T-helper 1 cell treated with Interleukin-12 subunit alpha and Interleukin-12 subunit beta and Interleukin-4 antibody, amounts not matched to agents 30 μg/mL and 1 μg/mL, for 36 hours (primary cell): ENCODE measurements around the gene LSAMP.

ENCODE experiments used
- H3K27ac Mint-ChIP-seq: one replicate; pipeline ENCODE4 v1.8.0; 2021; ENCODE audit warnings: mild to moderate bottlenecking, mixed read lengths
- H3K27me3 Mint-ChIP-seq: one replicate; pipeline ENCODE4 v1.8.0; 2021; ENCODE audit warnings: low read depth, mixed read lengths
- H3K36me3 Mint-ChIP-seq: one replicate; pipeline ENCODE4 v1.8.0; 2021; ENCODE audit warnings: low read depth, mixed read lengths
- H3K4me1 Mint-ChIP-seq: one replicate; pipeline ENCODE4 v1.8.0; 2021; ENCODE audit warnings: low read depth, mixed read lengths
- H3K4me3 Mint-ChIP-seq: one replicate; pipeline ENCODE4 v1.8.0; 2021; ENCODE audit warnings: mild to moderate bottlenecking, moderate library complexity, mixed read lengths
- H3K9me3 Mint-ChIP-seq: one replicate; pipeline ENCODE4 v1.8.0; 2021; ENCODE audit warnings: mixed read lengths

LSAMP gene

DNA sequence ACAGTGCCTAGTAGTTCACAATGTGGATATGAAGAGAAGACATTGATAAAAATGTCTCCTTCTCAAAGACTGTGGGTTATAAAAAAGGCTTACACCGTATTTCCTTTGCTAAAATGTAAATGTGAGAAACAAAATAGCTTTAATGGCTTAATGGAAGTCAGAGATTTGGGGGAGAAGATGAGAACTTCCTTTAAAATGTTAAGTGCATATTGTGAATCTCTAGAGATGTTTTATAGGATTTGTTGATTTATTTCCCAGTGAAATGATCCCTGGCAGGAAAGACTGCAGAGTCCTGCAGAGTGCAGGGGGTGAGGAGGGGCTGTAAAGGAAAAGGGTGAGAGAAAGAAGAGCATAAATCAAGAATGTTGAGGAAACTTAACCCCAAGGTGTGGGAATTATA lies 516.9 kb downstream of the LSAMP start:
- H3K27ac Mint-ChIP-seq = no peak overlapping the region
- no peaks in the 10 kb centered on the region for H3K4me1 Mint-ChIP-seq
- H3K27me3 Mint-ChIP-seq = peaks cover 5% of the 10 kb centered on the region
- H3K36me3 Mint-ChIP-seq = no peaks in the 10 kb centered on the region
- H3K4me3 Mint-ChIP-seq = no peak overlapping the region
- no peaks in the 10 kb centered on the region for H3K9me3 Mint-ChIP-seq

DNA sequence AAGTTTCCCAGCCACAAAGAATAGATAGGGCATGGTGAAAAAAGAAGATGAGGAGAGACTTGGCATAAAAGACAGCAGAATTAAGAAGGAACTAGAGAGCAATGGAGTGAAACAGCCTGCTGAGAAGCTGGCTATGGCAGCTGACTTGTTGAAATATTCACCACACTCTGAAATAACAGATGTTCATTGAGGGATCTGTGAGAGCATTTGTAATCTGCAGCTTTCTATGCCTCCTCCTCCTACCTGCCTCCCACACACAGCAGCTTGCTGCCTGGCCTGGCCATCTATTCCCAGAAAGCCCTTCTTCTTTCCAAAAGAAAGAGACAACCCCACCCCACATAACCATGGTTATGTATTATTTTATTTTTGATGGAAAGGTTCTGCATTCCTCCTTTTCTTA lies 518.1 kb downstream of the LSAMP start:
- no peak overlapping the region for H3K27ac Mint-ChIP-seq
- no peak overlapping the region for H3K4me3 Mint-ChIP-seq
- H3K36me3 Mint-ChIP-seq = no peaks in the 10 kb centered on the region
- no peaks in the 10 kb centered on the region for H3K4me1 Mint-ChIP-seq
- peaks cover 5% of the 10 kb centered on the region for H3K27me3 Mint-ChIP-seq
- no peaks in the 10 kb centered on the region for H3K9me3 Mint-ChIP-seq

DNA sequence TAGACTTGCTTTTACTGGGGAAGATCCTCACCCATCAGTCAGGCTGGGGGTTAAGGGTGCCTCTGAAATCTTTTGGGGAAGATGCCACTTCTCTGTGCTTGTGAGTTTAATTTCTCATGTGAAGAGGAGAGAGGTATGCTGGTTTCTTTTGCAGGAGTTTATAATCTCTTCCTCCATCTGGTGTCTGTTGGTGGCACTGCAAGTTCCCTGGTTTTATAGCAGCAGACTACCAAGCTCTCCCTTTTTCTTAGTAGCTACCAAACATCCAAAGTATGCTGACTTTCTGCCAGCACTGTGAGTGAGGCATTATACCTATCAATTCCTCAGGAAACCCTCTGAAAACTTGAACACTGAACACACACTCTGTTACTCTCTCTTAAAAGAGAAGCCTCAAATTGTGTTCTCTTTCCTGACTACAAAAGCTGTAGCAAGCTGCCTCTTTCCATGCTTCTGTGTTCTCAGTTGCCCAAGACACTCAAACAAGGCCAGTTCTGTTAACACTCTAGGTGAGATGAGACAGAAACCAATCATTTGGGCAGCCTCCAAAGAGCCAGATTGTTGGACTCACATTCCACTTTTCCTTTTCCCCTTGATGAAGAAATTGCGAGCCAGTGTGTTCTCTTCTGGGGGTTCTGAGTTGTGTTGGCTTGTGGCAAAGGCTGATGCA lies 522.5 kb downstream of the LSAMP start:
- Mint-ChIP-seq H3K27ac (no peak overlapping the region), H3K4me3 (no peak overlapping the region), H3K36me3 (no peaks in the 10 kb centered on the region), H3K27me3 (peaks cover 3% of the 10 kb centered on the region), H3K4me1 (no peaks in the 10 kb centered on the region), H3K9me3 (no peaks in the 10 kb centered on the region)

DNA sequence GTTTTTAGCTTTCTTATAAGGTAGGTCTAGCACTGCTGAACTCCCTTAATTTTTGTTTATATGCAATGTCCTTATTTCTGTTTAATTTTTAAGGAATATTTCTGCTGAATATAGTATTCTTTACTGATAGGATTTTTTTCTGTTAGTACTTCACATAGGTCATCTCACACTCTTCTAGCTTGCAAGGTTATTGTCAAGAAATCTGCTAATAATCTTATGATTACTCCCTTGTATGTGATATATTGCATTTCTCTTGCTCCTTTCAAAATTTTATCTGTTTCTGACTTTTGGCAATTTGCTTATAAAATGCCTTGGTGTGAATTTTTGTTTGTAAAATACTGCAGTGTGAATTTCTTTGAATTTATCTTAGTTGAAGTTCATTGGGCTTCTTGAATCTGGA lies 523.6 kb downstream of the LSAMP start:
- Mint-ChIP-seq H3K4me1 (no peaks in the 10 kb centered on the region), H3K36me3 (no peaks in the 10 kb centered on the region), H3K9me3 (no peaks in the 10 kb centered on the region), H3K27me3 (peaks cover 3% of the 10 kb centered on the region), H3K4me3 (no peak overlapping the region), H3K27ac (no peak overlapping the region)

DNA sequence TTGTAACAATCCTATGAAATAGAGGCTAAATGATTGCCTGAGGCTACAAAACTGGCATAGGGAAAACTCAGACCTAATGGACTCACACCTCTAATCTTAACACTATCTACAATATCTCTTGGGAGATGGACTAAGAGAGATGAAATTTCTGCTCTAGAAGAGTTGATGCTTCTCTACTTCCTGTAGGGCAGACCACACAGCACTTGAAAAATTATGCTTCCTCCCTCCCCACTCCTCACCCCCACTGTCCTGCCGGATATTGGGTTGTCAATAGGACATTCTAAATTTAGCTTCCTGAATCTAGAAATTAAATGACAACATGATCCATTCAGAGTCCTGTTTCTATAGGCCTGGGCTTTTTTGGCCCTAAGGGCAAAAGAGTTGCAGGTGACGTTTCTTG lies 526.4 kb downstream of the LSAMP start:
- no peaks in the 10 kb centered on the region for H3K9me3 Mint-ChIP-seq
- no peaks in the 10 kb centered on the region for H3K36me3 Mint-ChIP-seq
- no peak overlapping the region for H3K4me3 Mint-ChIP-seq
- H3K27me3 Mint-ChIP-seq = peaks cover 3% of the 10 kb centered on the region
- H3K4me1 Mint-ChIP-seq = no peaks in the 10 kb centered on the region
- H3K27ac Mint-ChIP-seq = no peak overlapping the region

DNA sequence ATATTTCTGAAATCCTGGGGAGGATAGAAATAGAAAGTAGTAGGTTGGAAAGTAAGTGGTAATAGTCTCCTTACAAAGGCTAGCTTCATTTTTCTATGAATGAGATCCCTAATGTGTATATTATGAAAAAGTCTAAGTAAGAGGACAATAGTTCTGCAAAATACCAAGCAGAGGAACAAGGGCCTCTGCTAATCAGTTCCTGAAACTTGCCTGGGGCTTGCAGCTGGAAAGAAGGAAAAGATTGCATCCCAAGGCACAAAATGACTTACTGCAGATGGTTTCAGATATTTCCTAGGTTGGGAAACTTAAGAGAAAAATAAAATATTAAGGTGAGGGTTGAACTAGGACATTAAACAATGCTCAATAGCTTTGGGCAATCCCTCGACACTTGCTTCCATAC lies 528.4 kb downstream of the LSAMP start:
- Mint-ChIP-seq H3K27me3 (peaks cover 3% of the 10 kb centered on the region), H3K9me3 (no peaks in the 10 kb centered on the region), H3K36me3 (no peaks in the 10 kb centered on the region), H3K4me3 (no peak overlapping the region), H3K27ac (no peak overlapping the region), H3K4me1 (no peaks in the 10 kb centered on the region)

DNA sequence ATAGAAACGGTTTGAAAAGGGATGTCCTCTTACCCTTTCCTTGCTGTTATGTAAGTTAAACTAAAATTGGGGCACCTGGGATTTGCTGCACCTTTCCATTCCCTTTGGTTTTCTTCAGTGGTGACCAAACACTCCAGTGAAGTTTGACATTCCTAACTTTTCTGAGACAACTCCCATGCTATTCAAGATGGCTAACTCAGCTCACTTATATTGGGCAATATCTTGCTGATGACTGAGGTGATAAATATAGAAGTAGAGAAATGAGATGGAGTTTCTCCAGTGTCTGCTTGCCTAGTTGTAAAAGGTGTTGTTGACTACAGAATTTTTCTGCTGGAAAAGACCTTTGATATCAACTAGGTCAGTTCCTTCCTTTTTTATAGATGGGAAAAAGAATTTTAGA lies 530.2 kb downstream of the LSAMP start:
- no peaks in the 10 kb centered on the region for H3K27me3 Mint-ChIP-seq
- H3K36me3 Mint-ChIP-seq = no peaks in the 10 kb centered on the region
- no peak overlapping the region for H3K27ac Mint-ChIP-seq
- H3K9me3 Mint-ChIP-seq = no peaks in the 10 kb centered on the region
- H3K4me3 Mint-ChIP-seq = no peak overlapping the region
- H3K4me1 Mint-ChIP-seq = no peaks in the 10 kb centered on the region

DNA sequence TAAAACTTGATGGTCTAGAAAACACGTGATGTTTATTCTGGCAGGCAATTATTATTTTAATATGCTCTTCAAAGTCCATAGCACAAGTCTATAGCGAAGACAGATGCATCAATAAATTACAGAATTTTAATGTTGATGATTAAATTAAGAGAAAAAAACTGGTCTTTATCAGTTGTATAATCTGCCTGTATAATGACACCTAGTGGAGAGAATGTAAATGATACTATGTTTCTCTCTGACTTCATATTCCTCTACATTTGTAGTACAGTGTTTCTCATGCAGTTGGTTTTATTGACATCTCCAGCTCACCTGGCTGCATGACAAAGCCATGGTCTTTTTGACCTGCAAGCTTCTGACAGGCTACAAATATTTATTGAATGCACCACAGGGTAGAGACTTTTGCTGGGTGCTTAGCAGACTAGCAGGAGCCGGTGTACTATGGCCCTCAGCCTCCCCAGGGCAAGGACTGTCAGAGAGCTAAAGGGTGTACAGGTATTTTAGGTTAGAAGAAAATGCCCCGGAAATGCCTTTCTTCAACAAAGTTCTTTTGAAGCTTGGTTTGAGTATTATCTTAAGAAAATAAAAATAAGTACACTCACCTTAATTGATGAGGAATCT lies 532.1 kb downstream of the LSAMP start:
- H3K4me3 Mint-ChIP-seq = no peak overlapping the region
- no peaks in the 10 kb centered on the region for H3K4me1 Mint-ChIP-seq
- H3K36me3 Mint-ChIP-seq = no peaks in the 10 kb centered on the region
- no peaks in the 10 kb centered on the region for H3K9me3 Mint-ChIP-seq
- no peak overlapping the region for H3K27ac Mint-ChIP-seq
- H3K27me3 Mint-ChIP-seq = no peaks in the 10 kb centered on the region

DNA sequence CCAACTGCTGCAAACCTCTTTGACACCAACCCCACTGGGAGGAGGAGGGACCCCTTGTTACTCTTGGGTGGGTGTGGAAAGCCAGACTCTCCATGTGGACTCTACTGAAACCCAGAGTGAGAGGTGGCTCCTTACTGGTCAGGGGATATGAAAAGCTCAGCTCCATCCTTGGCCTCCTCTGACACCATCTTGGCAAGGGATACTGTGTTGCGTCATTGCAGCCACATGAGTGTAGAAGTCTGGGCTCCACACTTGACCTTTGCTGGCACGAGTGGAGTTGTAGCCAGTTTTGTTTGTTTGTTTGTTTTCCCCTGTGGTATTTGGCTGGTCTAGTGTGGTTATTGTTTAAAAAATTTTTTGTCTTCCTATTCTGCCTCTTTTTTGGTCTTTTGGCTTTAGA lies 532.9 kb downstream of the LSAMP start:
- Mint-ChIP-seq H3K36me3 (no peaks in the 10 kb centered on the region), H3K4me1 (no peaks in the 10 kb centered on the region), H3K4me3 (no peak overlapping the region), H3K27ac (no peak overlapping the region), H3K27me3 (no peaks in the 10 kb centered on the region), H3K9me3 (no peaks in the 10 kb centered on the region)

DNA sequence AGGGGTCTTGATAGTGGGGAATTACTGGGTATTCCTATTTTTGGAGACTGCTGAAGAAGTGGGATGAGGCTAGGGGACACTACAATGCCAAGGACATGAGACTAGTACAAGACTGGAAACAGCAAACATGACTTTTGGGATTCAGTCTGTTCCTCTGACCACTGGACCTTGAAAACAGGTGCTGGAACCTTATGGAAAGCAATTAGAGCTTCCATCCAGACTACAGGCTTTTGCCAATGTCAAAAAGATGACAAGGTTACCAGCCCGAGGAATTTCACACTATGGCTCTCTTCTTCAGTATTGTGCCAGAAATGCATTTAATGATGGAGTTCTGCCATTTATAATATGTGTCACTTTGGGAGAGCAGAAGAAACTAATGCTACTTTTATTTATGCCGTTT lies 539.4 kb downstream of the LSAMP start:
- Mint-ChIP-seq H3K9me3 (no peaks in the 10 kb centered on the region), H3K27me3 (no peaks in the 10 kb centered on the region), H3K36me3 (no peaks in the 10 kb centered on the region), H3K4me3 (no peak overlapping the region), H3K27ac (no peak overlapping the region), H3K4me1 (no peaks in the 10 kb centered on the region)

DNA sequence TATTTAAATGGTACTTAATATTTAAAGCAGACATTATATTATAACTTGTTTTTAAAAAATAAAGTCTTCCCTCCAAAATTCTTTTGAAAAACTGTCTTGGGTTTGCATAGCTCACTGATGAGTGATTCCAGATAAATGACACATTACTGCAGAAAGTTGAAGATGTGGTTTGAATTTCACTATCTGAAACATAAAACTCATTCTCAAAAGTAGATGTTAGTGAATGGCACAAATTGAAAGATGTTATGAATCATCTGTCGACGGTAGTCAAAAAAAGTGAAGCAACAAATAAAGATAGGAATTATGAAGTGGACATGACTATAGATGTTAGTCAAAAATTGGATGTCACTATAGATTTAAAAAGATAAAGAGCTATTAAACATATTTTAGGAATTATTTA lies 541.4 kb downstream of the LSAMP start:
- Mint-ChIP-seq H3K9me3 (no peaks in the 10 kb centered on the region), H3K27me3 (no peaks in the 10 kb centered on the region), H3K4me3 (no peak overlapping the region), H3K27ac (no peak overlapping the region), H3K4me1 (no peaks in the 10 kb centered on the region), H3K36me3 (no peaks in the 10 kb centered on the region)

DNA sequence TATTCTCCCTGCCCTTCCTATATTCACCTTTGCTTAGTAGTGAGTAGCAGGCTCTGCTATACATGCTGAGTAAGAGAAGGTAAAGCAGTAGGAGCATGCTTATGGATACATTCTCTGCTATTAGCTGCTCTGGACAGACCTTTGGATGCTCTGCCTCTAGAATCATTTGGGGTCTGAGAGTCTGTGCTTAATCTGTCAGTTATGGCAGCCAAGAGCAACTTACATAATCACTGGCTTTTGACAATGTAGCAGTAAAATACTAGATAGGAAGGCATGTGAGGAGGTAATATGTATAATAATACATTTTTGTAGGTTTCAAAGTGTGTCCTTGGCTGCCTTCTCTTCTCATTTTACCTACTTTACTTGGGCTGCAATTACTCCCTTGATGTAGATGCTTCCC lies 544.3 kb downstream of the LSAMP start:
- Mint-ChIP-seq H3K27ac (no peak overlapping the region), H3K27me3 (no peaks in the 10 kb centered on the region), H3K9me3 (no peaks in the 10 kb centered on the region), H3K36me3 (no peaks in the 10 kb centered on the region), H3K4me3 (no peak overlapping the region), H3K4me1 (no peaks in the 10 kb centered on the region)

DNA sequence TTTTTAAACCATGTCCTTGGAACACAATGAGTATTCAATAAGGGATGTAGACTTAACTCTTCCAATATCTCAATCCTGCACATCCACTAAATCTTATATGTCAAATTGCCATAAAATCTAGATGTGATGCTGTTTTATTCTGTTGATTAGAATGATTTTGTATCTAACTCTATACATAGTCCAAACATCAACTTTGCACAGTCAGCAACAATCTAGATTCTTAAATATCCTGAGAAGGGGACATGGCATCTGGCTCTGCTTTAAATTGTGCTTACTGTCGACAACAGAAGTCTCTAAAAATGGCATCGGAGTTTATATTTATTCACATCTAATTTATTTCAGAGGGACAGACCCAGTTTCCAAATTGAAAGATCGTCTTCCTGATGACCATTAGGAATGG lies 545.8 kb downstream of the LSAMP start:
- Mint-ChIP-seq H3K4me3 (no peak overlapping the region), H3K27ac (no peak overlapping the region), H3K4me1 (no peaks in the 10 kb centered on the region), H3K36me3 (no peaks in the 10 kb centered on the region), H3K9me3 (no peaks in the 10 kb centered on the region), H3K27me3 (no peaks in the 10 kb centered on the region)

DNA sequence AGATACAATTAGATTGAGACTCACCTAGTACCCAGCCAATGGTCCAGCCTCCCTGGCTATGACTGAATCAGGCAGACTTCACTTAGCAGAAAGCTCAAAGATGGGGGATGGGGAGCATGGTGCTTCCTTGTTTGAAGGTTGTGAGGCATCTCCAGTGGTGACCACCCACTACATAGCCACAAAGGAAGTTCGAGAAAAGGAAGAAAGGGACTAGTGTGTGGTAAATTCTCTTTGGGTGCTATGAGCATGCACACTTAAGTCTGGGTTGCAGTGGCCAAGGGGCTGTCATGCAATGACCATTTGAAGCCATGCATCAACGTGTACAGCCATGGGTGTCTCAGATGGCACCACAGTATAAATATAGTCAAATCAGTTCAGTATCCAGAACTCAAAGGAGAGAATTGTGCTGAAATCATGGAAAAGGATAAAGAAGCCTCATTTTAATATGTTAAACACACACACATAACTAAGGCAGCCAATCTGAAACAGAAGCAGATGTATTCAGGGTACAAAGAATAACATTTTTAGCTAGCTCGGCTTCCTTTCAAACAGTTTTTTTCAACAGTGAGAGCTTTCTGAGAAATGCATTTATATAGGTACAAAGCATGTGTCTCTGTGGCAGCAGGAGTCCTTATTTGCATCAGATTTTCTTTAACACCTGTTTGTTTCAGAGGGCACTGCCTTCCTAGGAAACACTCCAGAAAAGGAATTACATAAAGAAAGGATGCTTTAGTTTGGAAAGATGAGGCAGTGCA lies 546.5 kb downstream of the LSAMP start:
- Mint-ChIP-seq H3K4me1 (no peaks in the 10 kb centered on the region), H3K36me3 (no peaks in the 10 kb centered on the region), H3K27me3 (no peaks in the 10 kb centered on the region), H3K4me3 (no peak overlapping the region), H3K9me3 (no peaks in the 10 kb centered on the region), H3K27ac (no peak overlapping the region)

DNA sequence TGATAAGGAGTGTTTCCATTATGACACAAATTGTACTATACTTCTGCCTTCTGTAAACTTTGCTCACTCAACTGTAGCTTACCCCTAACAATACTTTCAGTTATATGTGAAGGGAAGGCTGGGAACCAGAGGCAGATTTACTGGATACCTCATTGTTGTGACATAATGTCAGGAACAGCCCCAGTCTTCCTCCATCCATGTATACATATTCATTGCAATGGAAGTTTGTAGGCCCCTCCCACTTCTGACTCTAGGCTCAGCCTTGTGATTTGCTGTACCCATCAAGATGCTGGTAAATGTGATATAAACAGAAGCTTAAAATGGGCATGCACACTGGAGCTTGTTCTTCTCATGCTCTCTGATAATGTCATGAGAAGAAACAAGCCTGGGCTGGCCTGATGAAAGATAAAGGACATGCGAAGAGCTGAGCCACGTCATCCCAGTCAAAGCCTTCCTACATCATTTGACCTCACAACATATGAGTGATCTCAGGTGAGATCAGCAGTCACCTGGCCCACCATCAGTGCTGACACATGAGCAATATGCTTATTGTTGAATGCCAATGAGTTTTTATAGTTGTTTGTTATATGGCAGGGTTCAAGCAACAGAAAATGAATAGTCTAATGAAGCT lies 554.2 kb downstream of the LSAMP start:
- no peaks in the 10 kb centered on the region for H3K4me1 Mint-ChIP-seq
- H3K27me3 Mint-ChIP-seq = no peaks in the 10 kb centered on the region
- no peaks in the 10 kb centered on the region for H3K36me3 Mint-ChIP-seq
- H3K9me3 Mint-ChIP-seq = no peaks in the 10 kb centered on the region
- no peak overlapping the region for H3K4me3 Mint-ChIP-seq
- H3K27ac Mint-ChIP-seq = no peak overlapping the region
